ENCODE data around the gene PLA2G10.

DNA sequence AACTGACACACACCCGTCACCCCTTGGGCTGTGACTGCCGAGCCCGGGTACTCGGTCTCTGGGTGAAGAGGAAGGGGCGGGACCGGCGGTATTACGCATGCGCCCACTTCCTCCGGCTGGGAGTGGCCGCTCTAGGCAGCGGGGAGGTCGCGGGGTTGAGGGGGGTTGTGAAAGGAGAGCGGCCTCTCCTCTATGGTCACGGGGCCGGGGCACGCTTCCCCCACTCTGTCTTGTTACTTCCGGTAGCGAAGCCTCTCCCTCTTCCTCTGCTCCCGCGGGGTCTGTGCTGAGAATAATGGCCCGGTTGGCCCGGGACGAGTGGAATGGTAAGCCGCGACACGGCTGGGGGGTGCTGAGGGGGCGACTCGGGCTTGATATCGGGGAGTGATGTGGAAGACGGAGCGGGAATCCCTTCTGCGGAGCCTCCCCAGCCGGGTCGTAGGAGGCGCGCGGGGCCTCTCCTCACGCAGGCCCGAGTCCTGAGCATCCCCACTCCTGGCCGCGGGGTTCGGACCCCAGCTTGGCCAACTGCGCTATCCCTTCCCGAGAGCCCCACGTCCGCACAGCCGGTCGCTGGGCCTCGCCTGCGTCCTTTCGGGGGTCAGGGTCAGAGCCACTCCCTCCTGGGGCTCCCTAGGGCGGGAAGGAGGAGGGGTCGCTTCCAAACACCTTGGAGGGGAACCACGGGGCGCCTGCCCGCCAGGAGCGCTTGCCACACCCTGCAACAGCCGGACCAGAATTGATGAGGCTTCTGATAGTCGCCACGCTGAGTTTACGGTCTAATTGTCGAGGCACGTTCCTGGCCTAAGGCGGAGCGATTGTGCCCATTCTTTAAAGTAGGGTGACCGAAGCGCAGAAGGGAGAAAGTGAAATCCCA, 61.2 kb downstream of the PLA2G10 start, which contains the start of gene BFAR:
- TF ChIP-seq, protein P1, sequence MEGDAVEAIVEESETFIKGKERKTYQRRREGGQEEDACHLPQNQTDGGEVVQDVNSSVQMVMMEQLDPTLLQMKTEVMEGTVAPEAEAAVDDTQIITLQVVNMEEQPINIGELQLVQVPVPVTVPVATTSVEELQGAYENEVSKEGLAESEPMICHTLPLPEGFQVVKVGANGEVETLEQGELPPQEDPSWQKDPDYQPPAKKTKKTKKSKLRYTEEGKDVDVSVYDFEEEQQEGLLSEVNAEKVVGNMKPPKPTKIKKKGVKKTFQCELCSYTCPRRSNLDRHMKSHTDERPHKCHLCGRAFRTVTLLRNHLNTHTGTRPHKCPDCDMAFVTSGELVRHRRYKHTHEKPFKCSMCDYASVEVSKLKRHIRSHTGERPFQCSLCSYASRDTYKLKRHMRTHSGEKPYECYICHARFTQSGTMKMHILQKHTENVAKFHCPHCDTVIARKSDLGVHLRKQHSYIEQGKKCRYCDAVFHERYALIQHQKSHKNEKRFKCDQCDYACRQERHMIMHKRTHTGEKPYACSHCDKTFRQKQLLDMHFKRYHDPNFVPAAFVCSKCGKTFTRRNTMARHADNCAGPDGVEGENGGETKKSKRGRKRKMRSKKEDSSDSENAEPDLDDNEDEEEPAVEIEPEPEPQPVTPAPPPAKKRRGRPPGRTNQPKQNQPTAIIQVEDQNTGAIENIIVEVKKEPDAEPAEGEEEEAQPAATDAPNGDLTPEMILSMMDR (IDR thresholded peaks at IDR 0.05 in 4 of 5, conservative IDR thresholded peaks at IDR 0.05 in 1 of 5): no peak
- TF ChIP-seq POLR2A (IDR thresholded peaks at IDR 0.05): peak; percentile 99

All from gastrocnemius medialis (tissue), 4 donors.